GM19324 (cell line): ENCODE measurements around the gene ALKBH3.

ENCODE experiments used
- ATAC-seq: cut with Tn5 transposase; IDR thresholded peaks from one replicate; pipeline ENCODE4 v1.9.1; 2021; ENCODE audit warnings: mild to moderate bottlenecking, moderate library complexity; ENCODE audit not compliant: unreplicated experiment, low FRiP score

Gene ALKBH3

DNA sequence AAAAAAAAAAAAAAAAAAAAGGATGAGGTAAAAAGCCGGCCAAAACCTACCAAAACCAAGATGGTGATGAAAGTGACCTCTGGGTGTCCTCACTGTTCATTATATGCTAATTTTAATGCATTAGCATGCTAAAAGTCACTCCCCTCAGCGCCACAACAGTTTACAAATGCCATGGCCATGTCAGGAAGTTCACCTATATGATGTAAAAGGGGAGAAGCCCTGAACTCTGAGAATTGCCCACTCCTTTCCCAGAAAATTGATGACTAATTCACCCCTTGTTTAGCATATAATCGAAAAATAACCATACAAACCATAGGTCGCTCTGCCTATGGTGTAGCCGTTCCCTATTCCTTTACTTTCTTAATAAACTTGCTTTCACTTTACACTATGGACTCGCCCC is 72.9 kb downstream of the ALKBH3 start:
- no peak for ATAC-seq

DNA sequence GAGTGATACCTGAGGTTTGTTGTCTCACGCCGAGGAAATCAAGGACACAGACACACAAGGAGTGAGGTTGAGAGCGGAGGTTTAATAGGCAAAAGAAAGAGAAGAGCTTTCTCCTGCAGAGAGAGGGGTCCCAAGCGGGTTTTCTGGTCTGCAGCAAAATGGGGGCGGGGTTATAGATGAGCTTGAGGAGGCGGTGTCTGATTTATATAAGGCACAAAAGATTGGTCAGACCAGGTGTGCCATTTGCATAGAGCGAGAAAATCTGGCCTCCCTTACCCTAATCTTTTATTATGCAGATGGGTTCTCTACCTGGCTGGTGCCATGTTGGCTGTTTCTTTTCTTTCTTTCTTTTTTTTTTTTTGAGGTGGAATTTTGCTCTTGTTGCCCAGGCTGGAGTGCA is 73.6 kb downstream of the ALKBH3 start:
- ATAC-seq: no peak

DNA sequence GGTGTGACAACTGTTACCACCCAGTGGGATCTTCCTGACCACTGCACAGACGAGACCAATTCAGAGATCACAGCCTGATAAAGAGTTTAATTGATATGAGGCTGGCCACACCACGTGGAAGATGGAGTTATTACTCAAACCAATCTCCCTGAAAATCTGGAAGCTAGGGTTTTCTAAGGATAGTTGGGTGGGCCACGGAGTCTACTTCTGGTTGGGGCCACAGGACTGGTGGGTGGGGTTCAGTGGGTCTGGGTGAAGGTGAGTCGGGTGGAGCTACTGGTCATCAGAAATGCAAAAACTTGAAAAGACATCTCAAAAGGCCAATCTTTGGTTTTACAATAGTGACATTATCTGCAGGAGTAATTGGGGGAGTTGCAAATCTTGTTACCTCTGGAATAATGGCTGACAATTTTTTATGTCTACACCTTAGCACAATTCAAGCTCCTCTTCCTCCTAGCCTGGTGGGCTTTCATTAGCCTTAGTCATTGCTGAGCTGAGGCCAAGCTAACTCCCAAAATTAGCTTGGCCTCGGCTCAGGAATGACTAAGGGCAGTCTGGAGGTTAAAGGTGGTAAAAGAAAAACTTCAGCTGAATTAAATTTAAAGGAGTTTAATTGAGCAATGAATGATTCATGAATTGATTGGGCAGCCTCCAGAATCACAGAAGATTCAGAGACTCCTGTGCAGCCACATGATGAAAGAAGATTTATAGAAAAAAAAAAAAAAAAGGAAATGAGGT is 74.9 kb downstream of the ALKBH3 start:
- no peak for ATAC-seq

DNA sequence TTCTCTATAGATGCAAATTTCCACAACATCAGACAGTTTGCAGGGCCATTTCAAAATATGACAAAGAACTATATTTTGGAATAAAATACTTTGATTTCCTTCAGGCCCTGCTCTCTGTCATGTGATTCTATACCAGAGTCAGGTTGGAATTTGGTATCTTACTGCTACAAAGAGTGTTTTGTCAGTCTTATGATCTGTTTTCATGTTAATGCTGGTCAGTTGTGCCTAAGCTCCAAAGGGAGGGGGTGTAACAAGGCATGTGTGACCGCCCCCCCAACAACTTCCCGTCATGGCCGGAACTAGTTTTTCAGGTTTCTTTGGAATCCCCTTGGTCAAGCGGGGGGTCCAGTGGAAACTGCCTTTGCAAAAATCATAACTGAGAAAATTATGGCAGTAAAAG is 76.9 kb downstream of the ALKBH3 start:
- ATAC-seq: no peak

DNA sequence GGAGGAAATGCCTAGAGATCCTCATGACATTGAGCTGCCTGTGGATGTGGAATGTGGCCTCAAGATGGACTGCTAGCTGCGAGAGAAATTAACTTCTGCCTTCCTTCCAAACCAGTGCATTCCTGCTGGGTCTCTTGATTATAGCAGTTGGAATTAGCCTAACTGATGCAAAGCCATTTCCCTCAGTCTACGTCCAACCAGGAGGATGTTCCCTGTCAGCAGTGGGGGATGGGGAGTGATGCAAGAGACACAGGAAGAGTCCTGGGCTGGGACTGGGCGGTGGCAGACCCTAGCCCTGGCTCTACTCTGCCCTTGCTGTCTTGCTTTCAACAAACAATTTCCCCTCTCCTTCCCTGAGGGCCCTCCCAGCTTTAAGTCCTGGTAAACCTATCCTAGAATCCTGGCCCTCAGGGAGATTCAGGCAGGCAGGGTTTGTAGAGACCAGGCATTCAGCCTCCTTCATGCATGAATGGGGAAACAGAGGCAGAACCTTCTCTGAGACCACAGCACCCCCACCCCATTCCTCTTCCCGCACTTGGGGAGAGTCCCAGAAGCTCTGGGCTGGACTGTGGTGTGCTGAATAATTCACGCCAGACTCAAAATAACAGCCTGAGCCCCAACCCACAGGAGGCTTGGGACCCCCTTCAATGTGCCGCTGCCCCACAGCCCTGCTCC is 78.8 kb downstream of the ALKBH3 start:
- no peak for ATAC-seq

DNA sequence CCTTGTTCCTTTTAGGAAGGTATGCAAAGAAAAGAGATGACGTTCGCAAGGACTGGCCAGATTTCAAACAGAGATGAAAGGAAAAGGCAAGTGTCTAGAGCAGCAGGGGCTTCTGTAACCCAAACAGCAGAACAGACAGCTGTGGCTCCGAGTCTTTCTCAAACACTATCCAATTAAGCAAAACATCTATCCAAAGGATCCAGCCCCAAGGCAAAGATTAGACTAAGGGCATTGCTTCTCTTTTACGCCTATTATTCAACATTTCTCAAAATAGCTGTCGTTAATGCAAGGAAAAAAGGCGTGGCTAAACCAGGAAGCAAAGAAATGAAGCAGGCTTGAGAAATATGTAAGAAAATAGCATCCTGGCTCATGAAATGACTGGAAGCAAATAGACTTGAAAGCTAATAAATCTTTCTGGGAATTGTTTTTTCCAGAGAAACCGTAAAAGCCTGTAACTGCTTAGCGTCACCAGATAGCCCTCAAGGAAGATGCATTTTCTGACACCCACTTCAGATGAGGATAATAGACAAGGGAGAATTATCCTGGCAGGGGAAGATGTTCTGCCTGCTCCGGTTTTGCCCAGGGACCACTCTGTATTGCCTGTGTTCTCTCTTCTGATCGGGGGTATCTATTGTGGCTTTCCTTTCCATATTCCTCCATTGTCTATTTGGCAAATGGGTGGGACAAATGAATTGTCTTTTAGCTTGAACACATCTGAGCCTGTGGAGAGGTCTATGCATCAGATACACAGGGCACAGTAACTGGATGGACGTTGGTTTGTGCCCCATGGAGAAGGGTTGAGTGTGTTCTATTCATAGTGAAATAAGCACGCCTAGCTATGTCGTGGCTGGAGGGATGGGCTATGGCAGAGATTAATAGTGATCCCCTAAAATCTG is 82.0 kb downstream of the ALKBH3 start:
- ATAC-seq: no peak

DNA sequence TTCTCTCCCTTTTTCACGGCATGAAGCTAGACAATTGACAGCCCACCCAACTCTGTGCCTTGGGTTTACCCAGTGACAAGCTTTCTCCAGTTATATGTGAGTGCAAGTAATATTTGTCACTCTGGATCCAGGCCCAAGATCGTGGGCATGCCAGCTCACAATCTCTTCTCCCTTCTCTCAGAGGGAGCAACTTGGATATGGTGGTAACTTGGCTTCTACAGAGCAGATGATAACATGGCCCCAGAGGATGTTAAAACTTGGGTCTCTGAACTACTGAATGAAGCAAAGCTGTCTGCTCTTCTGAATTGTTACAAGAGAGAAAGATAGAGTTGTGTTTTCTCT is 82.6 kb downstream of the ALKBH3 start:
- no peak for ATAC-seq

DNA sequence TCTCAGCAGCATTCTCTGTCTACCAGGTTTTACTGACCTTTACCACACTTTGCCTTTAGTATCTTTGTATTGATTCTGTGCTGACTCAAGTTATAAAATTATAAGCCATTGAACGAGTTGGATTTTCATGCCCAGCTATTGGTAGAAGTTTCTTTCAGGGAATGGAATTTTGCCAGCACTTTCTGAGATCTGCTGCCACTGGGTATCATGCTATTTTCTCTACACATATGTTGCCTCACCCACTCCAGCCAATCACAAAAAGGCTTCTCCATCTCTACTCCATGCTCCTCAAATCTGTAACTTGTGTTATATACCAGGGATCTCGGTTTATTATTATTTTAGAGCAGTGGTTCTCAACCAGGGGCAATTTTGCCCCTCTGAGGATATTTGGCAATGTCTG is 87.0 kb downstream of the ALKBH3 start:
- no peak for ATAC-seq

DNA sequence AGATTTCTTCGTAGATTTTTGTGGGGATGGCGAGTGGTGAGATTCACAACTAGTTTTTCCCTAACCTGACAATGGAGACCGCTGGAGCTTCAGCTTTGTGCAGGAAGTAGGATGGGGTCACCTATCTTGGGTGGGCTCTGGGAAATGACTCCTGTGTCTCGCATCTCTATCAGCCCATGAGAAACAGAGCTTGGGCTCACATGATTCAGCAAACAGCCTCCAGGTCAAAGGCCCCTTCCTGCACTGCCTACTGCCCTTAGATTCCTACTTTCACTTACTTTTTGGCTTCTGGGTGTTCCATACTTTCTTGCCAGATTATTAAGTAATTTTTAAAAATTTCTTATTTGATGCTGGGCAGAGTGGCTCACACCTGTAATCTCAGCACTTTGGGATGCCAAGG is 88.1 kb downstream of the ALKBH3 start:
- ATAC-seq: no peak

DNA sequence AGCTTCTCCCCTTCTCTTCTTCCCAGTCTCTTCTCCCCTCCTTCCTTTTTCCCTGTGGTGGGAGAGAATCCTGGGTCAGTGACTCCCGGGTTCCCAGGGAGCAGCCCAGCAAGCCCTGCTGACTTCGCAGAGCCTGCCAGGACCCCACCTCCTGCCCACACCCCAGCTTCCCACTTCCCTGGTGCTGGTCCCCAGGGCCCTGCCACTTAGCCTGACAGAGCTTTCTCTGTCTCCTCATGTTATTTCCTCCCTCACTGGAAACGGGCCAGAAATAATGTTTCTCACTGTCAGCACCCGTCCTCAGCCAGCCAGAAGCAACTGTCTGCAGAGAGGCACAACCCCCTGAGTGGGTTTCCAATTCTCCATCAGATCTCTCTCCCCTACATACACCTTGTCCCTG is 88.9 kb downstream of the ALKBH3 start:
- no peak for ATAC-seq
